GM12872 (cell line): ENCODE measurements around the gene UST.

Experiments used
- CTCF ChIP-seq: IDR thresholded peaks from 3 replicates; pipeline ENCODE4 v1.5.1; 2011; ENCODE audit warnings: low read depth, mild to moderate bottlenecking, low read length, moderate library complexity; ENCODE audit not compliant: insufficient read depth

Gene UST

GRCh38 chr6:149098700-149099276, 352.0 kb downstream of the UST start:
- no peak for TF ChIP-seq CTCF

- no peak for TF ChIP-seq CTCF
Observed at GRCh38 chr6:149102324-149102723, 355.5 kb downstream of the UST start.

- TF ChIP-seq CTCF = no peak
Observed at GRCh38 chr6:149107520-149107919, 360.7 kb downstream of the UST start.

- no peak for TF ChIP-seq CTCF
Observed at GRCh38 chr6:149108038-149108748, 361.4 kb downstream of the UST start.

- TF ChIP-seq CTCF = no peak
Observed at GRCh38 chr6:149108749-149109100, 361.9 kb downstream of the UST start.

GRCh38 chr6:149109397-149110070, 362.7 kb downstream of the UST start:
- TF ChIP-seq CTCF = no peak

- no peak for TF ChIP-seq CTCF
Observed at GRCh38 chr6:149111556-149112115, 364.8 kb downstream of the UST start.
